ENCODE results near the gene UBE2J2. TPM values are rescaled to one million over a fixed set of nuclear protein-coding genes. Genes with fewer than 3 reads are reported as not detected.

The UBE2J2 gene
- total and polyA plus RNA-seq, 5 donors, result 34.9 to 41.2 (median 38.2) TPM

DNA sequence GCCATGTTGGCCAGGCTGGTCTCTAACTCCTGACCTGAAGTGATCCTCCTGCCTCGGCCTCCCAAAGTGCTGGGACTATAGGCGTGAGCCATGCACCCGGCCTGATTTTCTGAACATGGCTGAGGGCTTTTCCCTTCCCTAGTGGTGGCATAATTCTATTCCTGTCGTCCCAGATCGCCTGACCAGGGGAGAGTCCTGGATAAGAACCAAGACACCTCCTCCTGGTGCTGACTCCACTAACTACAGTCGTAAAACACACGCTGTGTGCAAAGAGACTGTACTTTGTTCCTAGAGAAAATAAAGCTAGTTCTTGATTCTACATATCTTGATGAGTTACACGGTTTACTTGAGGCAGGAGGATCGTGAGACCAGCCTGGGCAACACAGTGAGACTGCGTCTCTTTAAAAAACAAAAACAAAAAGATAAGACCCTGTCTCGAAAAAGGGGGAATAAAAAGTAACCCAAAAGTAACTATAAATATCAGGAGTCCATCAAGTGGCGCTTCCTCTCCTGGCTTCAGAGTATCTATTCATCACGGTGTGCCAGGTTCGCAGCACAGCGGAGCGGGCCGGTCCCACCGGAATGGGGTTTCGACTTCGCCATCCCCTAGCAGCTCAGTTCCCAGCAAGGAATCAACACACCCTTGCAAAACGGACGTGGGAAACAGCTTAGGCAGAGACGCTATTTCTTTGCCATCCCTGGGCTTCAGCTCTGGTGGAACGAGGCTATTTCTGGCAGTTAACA is 42.8 kb downstream of the UBE2J2 start:
- ATAC-seq, result no peak
- Histone ChIP-seq H3K27me3 (ENCODE audit: control insufficient read depth, insufficient read depth) (no peaks in the 10 kb centered on the region), H3K4me3 (ENCODE audit: low read length) (peak overlapping the region; percentile 83), H3K27ac (ENCODE audit: low read length) (peak overlapping the region; percentile 65), H3K4me1 (ENCODE audit: control insufficient read depth, insufficient read depth, low read length) (peaks cover 11% of the 10 kb centered on the region), H3K9me3 (ENCODE audit: control insufficient read depth, low read length) (no peaks in the 10 kb centered on the region)
- WGBS, result 11% methylated on average over 24 of the region's 24 CpGs
- DNase-seq, result no peak
- intact Hi-C loops (cut with DNase I), result loop anchor here in 1 of 4 donors (10.0 kb wide), 1 partner anchor 106 kb away; no protein-coding TSS in a partner anchor

DNA sequence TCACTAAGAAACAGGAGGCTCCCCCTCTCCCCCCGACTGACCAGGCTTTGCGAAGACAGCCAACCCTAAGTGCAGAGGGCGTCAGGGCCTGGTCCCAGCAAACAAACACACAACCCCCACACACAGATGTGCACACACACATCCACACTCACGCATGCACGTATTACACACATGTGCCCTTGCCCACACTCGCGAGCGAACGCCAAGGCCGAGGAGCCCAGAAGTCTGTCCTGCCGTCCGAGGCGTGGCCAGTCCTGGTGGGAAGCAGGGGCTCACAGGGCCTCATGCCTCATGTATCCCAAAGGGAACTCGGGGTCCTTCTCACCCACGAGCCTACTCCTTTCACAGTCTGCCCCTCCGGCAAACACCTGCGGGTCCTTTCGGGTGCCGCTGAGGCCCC is 43.9 kb downstream of the UBE2J2 start:
- Histone ChIP-seq H3K27ac (ENCODE audit: low read length) (no peak overlapping the region), H3K4me3 (ENCODE audit: low read length) (no peak overlapping the region), H3K4me1 (ENCODE audit: control insufficient read depth, insufficient read depth, low read length) (peaks cover 11% of the 10 kb centered on the region), H3K27me3 (ENCODE audit: control insufficient read depth, insufficient read depth) (no peaks in the 10 kb centered on the region), H3K9me3 (ENCODE audit: control insufficient read depth, low read length) (no peaks in the 10 kb centered on the region)
- ATAC-seq (no peak), DNase-seq (no peak)
- 78% methylated on average over 19 of the region's 19 CpGs for WGBS
- intact Hi-C loops (cut with DNase I), result loop anchor here in 1 of 4 donors (10.0 kb wide), 1 partner anchor 105 kb away; no protein-coding TSS in a partner anchor

DNA sequence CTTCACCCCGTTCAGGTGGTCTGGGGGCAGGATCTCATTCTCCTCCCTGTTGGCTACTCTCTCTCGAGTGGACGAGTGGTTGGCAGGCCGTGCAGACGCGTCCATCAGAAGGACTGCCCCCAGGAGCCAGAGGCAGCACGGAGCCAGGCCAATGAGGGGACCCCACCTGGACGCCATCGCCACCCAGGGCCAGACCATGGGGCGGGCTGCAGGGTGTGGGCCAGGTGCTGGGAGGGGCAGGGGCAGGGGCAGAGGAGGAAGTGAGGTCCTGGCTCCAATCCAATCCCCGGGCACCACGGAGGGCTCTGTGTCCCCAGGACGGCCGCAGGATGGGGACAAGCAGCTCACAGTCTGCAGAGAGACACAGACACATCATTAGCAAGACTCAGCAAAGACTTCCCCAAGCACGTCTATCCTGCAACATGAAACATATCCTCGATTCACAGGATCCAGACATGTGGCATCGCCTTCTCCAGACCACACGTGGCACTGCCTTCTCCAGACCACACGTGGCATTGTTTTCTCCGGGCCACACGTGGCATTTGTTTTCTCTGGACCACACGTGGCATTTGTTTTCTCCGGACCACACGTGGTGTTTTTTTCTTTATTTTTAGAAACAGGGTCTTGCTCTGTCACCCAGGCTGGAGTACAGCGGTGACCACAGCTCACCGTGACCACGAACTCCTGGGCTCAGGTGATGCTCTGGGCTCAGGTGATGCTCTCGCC is 44.9 kb downstream of the UBE2J2 start:
- ATAC-seq (no peak), DNase-seq (no peak)
- peaks cover 11% of the 10 kb centered on the region for H3K4me1 ChIP-seq (ENCODE audit: control insufficient read depth, insufficient read depth, low read length)
- no peak overlapping the region for H3K4me3 ChIP-seq (ENCODE audit: low read length)
- 82% methylated on average over 28 of the region's 28 CpGs for WGBS
- no peak overlapping the region for H3K27ac ChIP-seq (ENCODE audit: low read length)
- H3K9me3 ChIP-seq (ENCODE audit: control insufficient read depth, low read length), result no peaks in the 10 kb centered on the region
- intact Hi-C loops (cut with DNase I), result no loop called here
- H3K27me3 ChIP-seq (ENCODE audit: control insufficient read depth, insufficient read depth), result no peaks in the 10 kb centered on the region

- WGBS, result 95% methylated on average over 30 of the region's 30 CpGs
- H3K27me3 ChIP-seq (ENCODE audit: control insufficient read depth, insufficient read depth), result no peaks in the 10 kb centered on the region
- no peak overlapping the region for H3K27ac ChIP-seq (ENCODE audit: low read length)
- DNase-seq, result no peak
- intact Hi-C loops (cut with DNase I), result no loop called here
- no peak overlapping the region for H3K4me3 ChIP-seq (ENCODE audit: low read length)
- ATAC-seq, result no peak
- peaks cover 11% of the 10 kb centered on the region for H3K4me1 ChIP-seq (ENCODE audit: control insufficient read depth, insufficient read depth, low read length)
- H3K9me3 ChIP-seq (ENCODE audit: control insufficient read depth, low read length), result no peaks in the 10 kb centered on the region
These were observed 45.5 kb downstream of the UBE2J2 start for GRCh38 chr1:1228187-1228586.

- Histone ChIP-seq H3K27ac (ENCODE audit: low read length) (no peak overlapping the region), H3K4me3 (ENCODE audit: low read length) (no peak overlapping the region), H3K4me1 (ENCODE audit: control insufficient read depth, insufficient read depth, low read length) (peaks cover 6% of the 10 kb centered on the region), H3K27me3 (ENCODE audit: control insufficient read depth, insufficient read depth) (no peaks in the 10 kb centered on the region), H3K9me3 (ENCODE audit: control insufficient read depth, low read length) (no peaks in the 10 kb centered on the region)
- intact Hi-C loops (cut with DNase I), result no loop called here
- no peak for ATAC-seq
- WGBS, result 93% methylated on average over 22 of the region's 25 CpGs
- no peak for DNase-seq
These were observed 46.3 kb downstream of the UBE2J2 start for GRCh38 chr1:1227386-1227785.

DNA sequence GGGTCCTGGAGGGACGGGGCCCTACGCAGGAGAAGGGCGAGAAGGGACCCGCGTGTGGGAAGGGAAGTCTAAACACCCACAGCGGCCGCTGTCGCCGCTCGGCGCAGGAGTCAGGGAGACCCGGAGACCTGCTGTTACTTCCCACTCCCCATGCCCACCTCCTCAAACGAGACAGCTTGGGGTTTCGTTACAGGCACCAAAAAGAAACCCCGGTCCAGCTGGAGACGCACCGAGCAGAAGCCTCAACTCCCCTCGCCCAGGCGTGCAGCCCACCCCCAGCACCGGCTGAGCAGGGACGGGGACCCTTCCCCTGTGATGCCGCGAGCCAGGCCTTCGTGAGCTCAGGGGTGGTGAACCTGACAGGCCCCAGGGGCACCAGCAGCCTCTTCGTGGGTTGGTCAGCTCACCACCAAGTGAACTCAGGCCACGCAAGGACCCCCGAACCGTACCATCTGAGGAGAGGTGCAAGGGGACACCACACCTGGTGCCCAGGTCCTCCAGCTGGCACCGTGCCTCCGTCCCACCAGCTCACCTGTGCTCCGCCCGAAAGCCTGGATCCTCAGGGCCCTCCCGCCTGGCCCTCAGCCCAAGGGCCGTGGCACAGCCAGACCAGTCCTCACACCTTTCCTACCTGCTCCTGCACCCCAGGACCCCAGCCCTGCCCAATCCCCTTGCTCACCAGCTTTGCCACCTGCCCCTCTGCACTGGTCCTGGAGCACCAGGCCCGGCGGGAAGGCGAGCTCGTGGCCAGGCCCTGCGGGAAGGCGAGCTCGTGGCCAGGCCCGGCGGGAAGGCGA is 46.9 kb downstream of the UBE2J2 start:
- intact Hi-C loops (cut with DNase I), result no loop called here
- H3K4me1 ChIP-seq (ENCODE audit: control insufficient read depth, insufficient read depth, low read length), result peaks cover 6% of the 10 kb centered on the region
- H3K9me3 ChIP-seq (ENCODE audit: control insufficient read depth, low read length), result no peaks in the 10 kb centered on the region
- H3K27me3 ChIP-seq (ENCODE audit: control insufficient read depth, insufficient read depth), result no peaks in the 10 kb centered on the region
- H3K27ac ChIP-seq (ENCODE audit: low read length), result no peak overlapping the region
- no peak for DNase-seq
- ATAC-seq, result no peak
- H3K4me3 ChIP-seq (ENCODE audit: low read length), result no peak overlapping the region
- 91% methylated on average over 42 of the region's 44 CpGs for WGBS

DNA sequence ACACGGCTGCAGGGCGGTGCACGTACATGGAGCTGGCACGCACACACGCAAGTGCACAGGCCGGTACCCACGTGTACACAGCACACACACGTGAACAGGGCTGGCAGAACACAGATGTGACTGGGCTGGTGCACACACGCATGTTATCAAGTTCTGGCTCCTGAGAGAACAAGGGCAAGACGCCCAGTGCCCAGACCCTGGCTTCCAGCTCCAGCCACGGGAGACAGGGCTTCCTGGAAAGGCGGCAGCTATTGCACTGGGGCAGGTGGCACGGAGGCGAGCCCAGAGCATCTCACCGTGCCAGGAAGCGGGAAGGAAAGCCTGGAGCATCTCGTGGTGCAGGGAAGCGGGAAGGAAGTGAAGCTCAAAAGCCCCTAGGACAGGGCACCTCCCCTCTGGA is 47.7 kb downstream of the UBE2J2 start:
- DNase-seq (no peak), ATAC-seq (no peak)
- Histone ChIP-seq H3K9me3 (ENCODE audit: control insufficient read depth, low read length) (no peaks in the 10 kb centered on the region), H3K4me1 (ENCODE audit: control insufficient read depth, insufficient read depth, low read length) (peaks cover 6% of the 10 kb centered on the region), H3K27me3 (ENCODE audit: control insufficient read depth, insufficient read depth) (no peaks in the 10 kb centered on the region), H3K4me3 (ENCODE audit: low read length) (no peak overlapping the region), H3K27ac (ENCODE audit: low read length) (no peak overlapping the region)
- intact Hi-C loops (cut with DNase I), result no loop called here
- 72% methylated on average over 18 of the region's 18 CpGs for WGBS

DNA sequence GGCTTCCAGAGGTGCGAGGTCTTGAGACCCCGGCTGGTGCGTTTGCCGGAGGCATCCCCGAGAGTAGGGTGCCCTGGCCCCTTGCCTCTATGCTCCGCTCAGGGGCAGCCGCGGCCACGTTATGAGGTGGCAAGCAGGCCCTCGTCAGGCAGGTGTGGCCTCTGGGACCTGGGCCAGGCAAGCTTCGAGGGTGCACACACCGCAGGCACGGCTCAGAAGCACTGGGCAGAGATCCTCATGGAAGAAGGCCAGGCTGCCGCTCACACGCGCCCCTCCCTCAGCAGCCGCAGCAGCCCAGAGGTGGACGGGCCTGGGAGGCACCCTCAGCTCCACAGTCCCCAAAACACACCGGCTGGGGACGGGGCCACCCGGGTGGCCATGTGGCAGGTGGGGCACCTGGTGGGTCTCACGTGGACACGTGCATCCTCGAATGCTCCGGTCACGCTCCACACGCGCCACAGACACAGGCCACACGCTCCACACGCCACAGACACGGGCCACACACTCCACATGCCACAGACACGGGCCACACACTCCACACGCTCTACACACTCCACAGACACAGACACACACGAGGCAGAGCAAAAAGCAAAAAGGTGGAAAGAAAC is 48.3 kb downstream of the UBE2J2 start:
- Histone ChIP-seq H3K4me1 (ENCODE audit: control insufficient read depth, insufficient read depth, low read length) (peaks cover 6% of the 10 kb centered on the region), H3K9me3 (ENCODE audit: control insufficient read depth, low read length) (no peaks in the 10 kb centered on the region), H3K27me3 (ENCODE audit: control insufficient read depth, insufficient read depth) (no peaks in the 10 kb centered on the region), H3K27ac (ENCODE audit: low read length) (no peak overlapping the region), H3K4me3 (ENCODE audit: low read length) (no peak overlapping the region)
- DNase-seq (no peak), ATAC-seq (no peak)
- intact Hi-C loops (cut with DNase I), result no loop called here
- 89% methylated on average over 34 of the region's 34 CpGs for WGBS

- DNase-seq (no peak), ATAC-seq (no peak)
- H3K27ac ChIP-seq (ENCODE audit: low read length), result no peak overlapping the region
- H3K9me3 ChIP-seq (ENCODE audit: control insufficient read depth, low read length), result no peaks in the 10 kb centered on the region
- no peaks in the 10 kb centered on the region for H3K27me3 ChIP-seq (ENCODE audit: control insufficient read depth, insufficient read depth)
- WGBS, result 94% methylated on average over 21 of the region's 21 CpGs
- intact Hi-C loops (cut with DNase I), result no loop called here
- no peak overlapping the region for H3K4me3 ChIP-seq (ENCODE audit: low read length)
- no peaks in the 10 kb centered on the region for H3K4me1 ChIP-seq (ENCODE audit: control insufficient read depth, insufficient read depth, low read length)
These were observed 49.8 kb downstream of the UBE2J2 start for GRCh38 chr1:1223891-1224290.

- Histone ChIP-seq H3K4me3 (ENCODE audit: low read length) (no peak overlapping the region), H3K4me1 (ENCODE audit: control insufficient read depth, insufficient read depth, low read length) (no peaks in the 10 kb centered on the region), H3K27ac (ENCODE audit: low read length) (no peak overlapping the region), H3K27me3 (ENCODE audit: control insufficient read depth, insufficient read depth) (no peaks in the 10 kb centered on the region), H3K9me3 (ENCODE audit: control insufficient read depth, low read length) (no peaks in the 10 kb centered on the region)
- ATAC-seq (no peak), DNase-seq (no peak)
- 96% methylated on average over 15 of the region's 15 CpGs for WGBS
- intact Hi-C loops (cut with DNase I), result no loop called here
These were observed 50.3 kb downstream of the UBE2J2 start for GRCh38 chr1:1223321-1223720.
